Inflammatory macrophage (primary cell): Measurements from ENCODE around the gene NR2F2.
A peak's percentile ranks its signal among the peaks of the same experiment; 100 is the strongest.

Experiments
- DNase-seq, 2 donors: peaks; one replicate each; pipeline ENCODE4 v3.0.0-alpha.2; 2020 to 2022
- total RNA-seq, 18 experiments: gene quantifications; one replicate each; lab custom pipeline; 2026; ENCODE audit warnings: mixed read lengths in 6 of 18, inconsistent platforms in 2 of 18; lab: John Stamatoyannopoulos, UW

The NR2F2 gene
- total RNA-seq = 0 to 0.43 (median 0.03) reads per million in 18 experiments

GRCh38 chr15:96330450-96331143, at the start of gene NR2F2:
Gene NR2F2, plus strand, starts transcription at chr15:96330700. Its CDS starts 1,406 bp downstream, at chr15:96332106.
- DNase-seq = peak; percentile 81 to 93

GRCh38 chr15:96285305-96285704, 45.2 kb upstream of the NR2F2 start:
- DNase-seq = no peak

DNA sequence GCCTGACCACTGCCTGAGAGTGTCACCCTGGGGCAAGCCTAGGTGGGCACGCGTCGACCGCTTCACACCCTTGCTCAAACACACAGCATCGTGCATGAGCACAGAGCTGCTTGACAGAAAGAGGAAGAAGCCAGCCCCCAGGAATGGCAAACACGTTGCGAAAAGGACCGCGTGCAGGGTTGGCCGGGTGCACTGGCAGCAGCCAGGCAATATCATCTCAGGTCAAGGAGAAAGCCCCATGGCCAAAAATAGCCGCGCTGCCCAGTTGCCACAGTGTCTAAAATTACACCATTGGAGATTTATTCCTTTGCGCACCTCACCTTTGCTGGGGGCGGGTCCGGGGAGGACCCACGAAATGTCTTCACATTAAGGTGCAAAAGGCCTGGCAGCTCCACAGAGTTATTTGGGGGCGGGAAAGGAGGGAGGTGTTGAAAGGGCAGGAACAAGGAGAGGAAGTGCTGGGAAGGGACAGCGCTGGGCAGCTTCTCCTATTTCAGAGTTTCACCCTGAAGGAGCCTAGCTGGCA, 44.7 kb upstream of the NR2F2 start:
- DNase-seq = no peak

DNA sequence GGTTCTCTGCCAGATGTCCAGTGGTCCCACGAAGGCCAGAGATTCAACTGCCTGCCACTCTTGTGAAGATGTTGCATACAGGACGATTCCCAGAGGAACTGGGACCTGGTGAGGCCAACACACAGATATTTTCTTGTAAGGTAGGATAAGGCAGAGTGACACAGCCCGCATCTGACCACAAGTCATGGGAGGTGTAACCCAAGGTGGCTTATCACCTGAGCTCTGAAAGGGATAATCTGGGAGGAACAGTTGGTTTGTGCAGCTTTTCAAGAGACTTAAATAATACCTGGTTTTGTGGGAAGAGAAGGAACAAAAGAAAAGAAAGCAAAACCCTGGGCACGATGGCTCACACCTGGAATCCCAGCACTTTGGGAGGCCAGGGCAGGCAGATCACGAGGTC, 39.8 kb upstream of the NR2F2 start:
- DNase-seq = no peak

- DNase-seq = no peak
These were observed 37.9 kb upstream of the NR2F2 start for GRCh38 chr15:96292635-96293034.

GRCh38 chr15:96293441-96293840, 37.1 kb upstream of the NR2F2 start:
- DNase-seq = no peak

- DNase-seq = no peak
These were observed 35.7 kb upstream of the NR2F2 start for GRCh38 chr15:96294766-96295165.

DNA sequence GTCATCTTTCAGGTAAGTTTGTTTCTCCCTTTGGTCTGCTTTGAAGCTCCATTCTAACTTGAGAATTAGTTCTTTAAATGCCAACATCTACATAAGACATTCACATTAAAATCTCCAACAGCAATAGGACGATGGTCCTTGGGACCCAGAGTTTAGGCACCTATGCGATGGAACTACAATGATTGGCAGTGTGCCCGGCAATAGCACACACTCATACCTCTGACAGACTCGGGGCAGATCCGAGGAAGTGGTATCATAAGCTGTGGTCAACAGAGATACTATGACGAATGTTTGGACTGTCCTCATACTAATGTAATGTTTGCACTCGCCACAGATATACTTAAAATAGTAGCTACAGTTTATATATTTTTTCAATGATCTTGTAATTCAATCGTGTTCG, 34.2 kb upstream of the NR2F2 start:
- no peak for DNase-seq

GRCh38 chr15:96297783-96298182, 32.7 kb upstream of the NR2F2 start:
- no peak for DNase-seq

- DNase-seq = no peak
These were observed 32.3 kb upstream of the NR2F2 start for GRCh38 chr15:96298217-96298616.

GRCh38 chr15:96300836-96301235, 29.7 kb upstream of the NR2F2 start:
- no peak for DNase-seq

GRCh38 chr15:96303503-96304056, 26.9 kb upstream of the NR2F2 start:
- no peak for DNase-seq

DNA sequence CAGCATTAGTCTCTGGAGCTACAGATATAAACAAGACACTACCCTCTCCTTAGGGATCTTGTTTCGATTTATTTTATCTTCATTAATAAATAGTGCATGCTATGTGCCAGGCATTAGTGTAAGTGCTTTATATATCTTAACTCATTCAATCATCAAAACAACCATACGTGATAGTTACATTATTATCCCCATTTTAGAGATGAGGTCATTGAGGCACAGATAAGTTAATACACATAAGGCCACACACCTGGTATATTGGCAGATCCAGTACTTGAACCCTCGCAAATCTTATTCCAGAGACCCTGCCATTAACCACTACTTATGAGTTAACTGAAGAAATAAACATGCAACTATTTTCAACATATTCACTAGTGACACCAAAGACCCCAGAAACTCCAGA, 25.7 kb upstream of the NR2F2 start:
- DNase-seq = no peak

DNA sequence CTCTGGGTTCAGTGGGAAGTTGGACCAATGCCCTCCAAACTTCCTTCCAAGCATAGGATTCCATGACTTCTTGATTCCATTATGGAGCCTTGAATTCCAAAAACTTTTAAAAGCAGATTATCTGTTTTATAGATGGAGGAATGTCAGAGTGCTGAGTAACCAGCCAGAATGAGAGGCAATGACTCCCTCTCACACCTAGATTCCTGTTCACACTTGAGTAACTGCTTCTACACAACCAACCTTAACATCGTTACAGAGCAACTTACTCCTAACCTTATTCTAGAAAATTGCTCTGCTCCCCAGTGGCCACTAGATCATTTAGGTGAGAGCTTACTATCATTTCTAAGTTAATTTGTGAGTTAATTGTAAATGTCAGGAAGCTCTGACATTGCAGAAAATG, 24.2 kb upstream of the NR2F2 start:
- no peak for DNase-seq

- no peak for DNase-seq
These were observed 22.6 kb upstream of the NR2F2 start for GRCh38 chr15:96307856-96308394.

DNA sequence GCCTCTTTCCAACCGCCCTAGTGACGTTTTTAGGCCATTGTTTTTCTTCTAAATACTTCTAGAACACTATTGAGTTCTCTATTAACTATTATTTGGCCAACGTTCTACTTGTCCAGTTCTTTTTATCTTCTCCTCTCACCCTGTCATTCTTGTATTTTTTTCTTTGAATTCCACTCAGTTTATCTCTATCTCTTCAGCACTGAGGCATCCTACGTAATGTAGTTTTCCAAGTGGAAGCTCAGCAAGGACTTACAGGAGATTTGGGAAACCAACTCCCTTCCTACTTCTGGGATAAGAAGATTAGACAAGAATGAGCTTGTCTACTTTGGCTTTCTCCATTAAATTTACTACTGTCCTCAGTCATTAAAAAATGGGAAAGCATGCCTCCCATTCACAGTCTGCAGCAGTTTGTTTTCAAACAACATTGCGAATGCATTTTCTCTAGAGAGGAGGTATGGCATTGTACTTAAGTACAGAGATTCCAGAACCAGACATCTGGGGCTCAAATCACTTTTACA, 21.3 kb upstream of the NR2F2 start:
- DNase-seq = no peak

DNA sequence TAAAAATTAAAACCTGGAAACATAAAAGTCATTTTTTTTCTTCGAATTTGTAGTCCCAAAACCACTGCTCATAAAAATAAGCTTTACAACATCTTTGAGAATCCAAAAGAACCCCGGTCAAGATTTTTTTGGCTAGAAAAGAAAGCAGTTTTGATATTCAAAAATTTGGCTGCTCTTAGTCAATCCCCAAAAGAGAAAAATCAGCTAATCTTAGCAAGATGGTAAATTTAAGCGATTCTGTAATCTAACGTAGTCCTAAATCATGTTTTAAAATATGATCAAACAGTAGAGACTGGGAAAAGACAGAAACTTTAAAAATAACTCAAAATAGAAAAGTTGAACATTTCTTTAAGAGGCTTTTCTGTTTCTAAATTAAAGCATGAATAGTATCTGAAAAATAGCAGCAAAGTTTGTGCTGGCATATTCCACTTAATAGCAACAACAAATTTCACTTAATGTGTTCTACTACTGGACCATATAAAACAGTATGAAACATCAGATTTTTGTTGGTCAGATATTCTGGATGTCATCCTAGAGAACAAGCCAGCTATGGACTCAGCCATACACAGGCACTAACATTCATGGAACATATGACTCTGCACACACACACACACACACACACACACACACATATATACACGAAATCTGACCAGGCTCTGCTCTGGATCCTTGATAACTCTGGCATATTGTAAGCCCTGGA, 19.1 kb upstream of the NR2F2 start:
- DNase-seq = no peak

- DNase-seq = no peak
These were observed 18.6 kb upstream of the NR2F2 start for GRCh38 chr15:96311956-96312294.

- no peak for DNase-seq
These were observed 17.7 kb upstream of the NR2F2 start for GRCh38 chr15:96312641-96313335.

DNA sequence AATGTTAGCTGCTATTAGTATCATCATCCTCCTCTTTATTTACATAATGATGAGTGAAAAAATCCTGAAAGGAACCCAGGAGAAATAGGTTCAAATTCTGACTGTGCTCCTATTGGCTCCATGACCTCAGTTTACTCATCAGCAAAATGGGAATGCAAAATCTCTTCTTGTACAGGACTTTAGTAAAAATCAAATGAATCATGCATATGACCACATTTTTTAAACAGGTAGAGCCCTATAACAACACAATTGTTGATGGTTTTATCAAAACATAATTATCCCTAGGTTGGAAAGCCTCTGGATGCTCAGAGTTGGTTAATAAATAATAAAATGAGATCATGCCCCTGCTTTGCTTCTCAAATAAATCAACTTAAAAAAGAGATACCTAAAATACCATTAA, 16.0 kb upstream of the NR2F2 start:
- DNase-seq = no peak

GRCh38 chr15:96314963-96315362, 15.5 kb upstream of the NR2F2 start:
- DNase-seq = no peak

GRCh38 chr15:96316953-96317629, 13.4 kb upstream of the NR2F2 start:
- DNase-seq = no peak
